Panc1 (cell line): Measurements from ENCODE around the gene FARP1. TPM values are rescaled to one million over a fixed set of nuclear protein-coding genes. Genes with fewer than 3 reads are reported as not detected.

ENCODE experiments used
- ATAC-seq: fragments of 200-7000 bp; cut with Tn5 transposase; 2 replicates; pipeline ENCODE4 v1.9.1; 2020; ENCODE audit warnings: mild to moderate bottlenecking, moderate library complexity
- BruUV-seq: library from RNA; stranded (reverse); fragments of 400-500 nt; replicated peaks from 2 replicates; lab custom pipeline; 2021; lab: Mats Ljungman, UMichigan
- CTCF ChIA-PET: fragments of 300-600 bp; sonication (Branson Sonifier 250); formaldehyde crosslinking; loops from one replicate; lab custom pipeline; 2022; ENCODE audit warnings: antibody characterized with exemption; lab: Charles Lee
- POLR2A ChIA-PET: fragments of 300-600 bp; sonication (Branson Sonifier 250); formaldehyde crosslinking; loops from one replicate; lab custom pipeline; 2022; ENCODE audit warnings: antibody characterized with exemption; lab: Charles Lee
- DNase-seq: peaks from one replicate; pipeline ENCODE4 v3.0.0-alpha.2; 2010; ENCODE audit warnings: low read depth, low spot score
- H3K27ac ChIP-seq: 2 replicates; pipeline ENCODE4 v1.5.1; 2011; ENCODE audit warnings: mild to moderate bottlenecking, low read length, inconsistent platforms
- H3K27me3 ChIP-seq: fragments of 200-500 bp; sonication (Bioruptor generic); 2 replicates; pipeline ENCODE4 v1.6.0; 2014; ENCODE audit warnings: low read length, inconsistent platforms; ENCODE audit not compliant: control insufficient read depth, insufficient read depth
- H3K36me3 ChIP-seq: fragments of 200-500 bp; sonication (Bioruptor generic); 2 replicates; pipeline ENCODE4 v1.5.1; 2014; ENCODE audit warnings: inconsistent platforms, mild to moderate bottlenecking, low read length, moderate library complexity; ENCODE audit not compliant: control insufficient read depth, insufficient read depth
- H3K4me1 ChIP-seq: 2 replicates; pipeline ENCODE4 v1.5.1; 2011; ENCODE audit warnings: inconsistent platforms, mild to moderate bottlenecking, low read length, moderate library complexity; ENCODE audit not compliant: control insufficient read depth, insufficient read depth
- H3K4me3 ChIP-seq, 2 experiments: 2 replicates each; pipeline ENCODE4 v1.5.1; 2011 to 2012; ENCODE audit warnings: low read depth in 2 of 2, low read length in 2 of 2, mild to moderate bottlenecking in 2 of 2, inconsistent platforms in 1 of 2, moderate library complexity in 1 of 2
- H3K9me3 ChIP-seq: fragments of 200-500 bp; sonication (Bioruptor generic); 2 replicates; pipeline ENCODE4 v1.5.1; 2014; ENCODE audit warnings: low read depth, mild to moderate bottlenecking, inconsistent platforms, low read length, moderate library complexity; ENCODE audit not compliant: control insufficient read depth, insufficient read depth
- POLR2AphosphoS5 ChIP-seq: IDR thresholded peaks from 2 replicates; pipeline ENCODE4 v1.6.1; 2012; ENCODE audit warnings: mild to moderate bottlenecking, low read depth, low read length, moderate library complexity
- SIN3A ChIP-seq: IDR thresholded peaks from 2 replicates; pipeline ENCODE4 v1.6.1; 2012; ENCODE audit warnings: low read depth, mild to moderate bottlenecking, low read length, moderate library complexity, borderline replicate concordance; ENCODE audit not compliant: insufficient read depth
- TCF7L2 ChIP-seq: IDR thresholded peaks from 2 replicates; pipeline ENCODE4 v1.6.1; 2011; ENCODE audit warnings: mild to moderate bottlenecking, low read depth, low read length, inconsistent platforms
- in situ Hi-C: cut with HindIII; loops from 2 replicates; pipeline ENCODE4 v1.10.0; 2016; ENCODE audit warnings: low sequenced_read_pairs, low pct_unique_long_range_greater_than_20kb
- intact Hi-C: fragments of 100-400 bp; cut with micrococcal nuclease; formaldehyde crosslinking; loops from one replicate; pipeline ENCODE4 v1.10.0; 2022; ENCODE audit not compliant: unreplicated experiment
- total RNA-seq: library from RNA; stranded (reverse); gene quantifications from one replicate; pipeline ENCODE4 v1.2.1, GENCODE V29; 2021; ENCODE audit not compliant: unreplicated experiment
- TF ChIP-seq, protein P1 (sequence below), 2 experiments: IDR thresholded peaks; 2 replicates each; pipeline ENCODE4 v1.6.1; 2011 to 2012; ENCODE audit warnings: low read depth in 2 of 2, control low read depth in 1 of 2, low read length in 1 of 2, mild to moderate bottlenecking in 1 of 2, moderate library complexity in 1 of 2; ENCODE audit not compliant: insufficient read depth in 1 of 2
- TF ChIP-seq, protein P2 (sequence below): fragments of 450-650 bp; IDR thresholded peaks from 2 replicates; pipeline ENCODE4 v1.5.1; 2017; ENCODE audit warnings: mild to moderate bottlenecking

Gene FARP1
- total RNA-seq, 1 experiment from 2014 or later = 61.9 TPM

DNA sequence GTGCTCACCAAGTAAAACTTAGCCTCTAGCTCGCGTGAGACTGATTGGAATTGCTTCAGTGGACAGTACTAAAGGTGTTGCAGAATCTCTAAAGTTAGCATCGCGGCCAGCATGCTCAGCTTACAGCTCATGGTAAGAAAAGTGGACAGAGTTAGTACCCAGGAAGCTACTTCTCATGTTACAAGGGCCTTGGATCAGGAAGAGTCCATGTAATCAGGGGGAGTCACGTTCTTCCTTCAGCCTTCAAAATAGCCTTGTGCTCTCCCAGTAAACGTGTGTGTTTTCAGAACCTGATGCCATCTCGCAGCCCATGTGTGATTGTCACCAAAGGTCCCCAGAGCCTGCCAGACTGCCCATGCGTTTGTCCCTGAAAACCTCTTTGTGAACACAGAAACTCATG is 230.0 kb downstream of the FARP1 start:
- BruUV-seq = no TSS peak
- Histone ChIP-seq H3K9me3 (no peaks in the 10 kb centered on the region), H3K27ac (no peak overlapping the region), H3K4me1 (no peaks in the 10 kb centered on the region), H3K27me3 (no peaks in the 10 kb centered on the region), H3K36me3 (no peaks in the 10 kb centered on the region), H3K4me3 (no peak overlapping the region)
- ATAC-seq (no peak), DNase-seq (no peak)
- intact Hi-C loops (no loop called here), in situ Hi-C loops (no loop called here)
- TF ChIP-seq POLR2AphosphoS5 (no peak), SIN3A (no peak), TCF7L2 (no peak)
- TF ChIP-seq, protein P1, sequence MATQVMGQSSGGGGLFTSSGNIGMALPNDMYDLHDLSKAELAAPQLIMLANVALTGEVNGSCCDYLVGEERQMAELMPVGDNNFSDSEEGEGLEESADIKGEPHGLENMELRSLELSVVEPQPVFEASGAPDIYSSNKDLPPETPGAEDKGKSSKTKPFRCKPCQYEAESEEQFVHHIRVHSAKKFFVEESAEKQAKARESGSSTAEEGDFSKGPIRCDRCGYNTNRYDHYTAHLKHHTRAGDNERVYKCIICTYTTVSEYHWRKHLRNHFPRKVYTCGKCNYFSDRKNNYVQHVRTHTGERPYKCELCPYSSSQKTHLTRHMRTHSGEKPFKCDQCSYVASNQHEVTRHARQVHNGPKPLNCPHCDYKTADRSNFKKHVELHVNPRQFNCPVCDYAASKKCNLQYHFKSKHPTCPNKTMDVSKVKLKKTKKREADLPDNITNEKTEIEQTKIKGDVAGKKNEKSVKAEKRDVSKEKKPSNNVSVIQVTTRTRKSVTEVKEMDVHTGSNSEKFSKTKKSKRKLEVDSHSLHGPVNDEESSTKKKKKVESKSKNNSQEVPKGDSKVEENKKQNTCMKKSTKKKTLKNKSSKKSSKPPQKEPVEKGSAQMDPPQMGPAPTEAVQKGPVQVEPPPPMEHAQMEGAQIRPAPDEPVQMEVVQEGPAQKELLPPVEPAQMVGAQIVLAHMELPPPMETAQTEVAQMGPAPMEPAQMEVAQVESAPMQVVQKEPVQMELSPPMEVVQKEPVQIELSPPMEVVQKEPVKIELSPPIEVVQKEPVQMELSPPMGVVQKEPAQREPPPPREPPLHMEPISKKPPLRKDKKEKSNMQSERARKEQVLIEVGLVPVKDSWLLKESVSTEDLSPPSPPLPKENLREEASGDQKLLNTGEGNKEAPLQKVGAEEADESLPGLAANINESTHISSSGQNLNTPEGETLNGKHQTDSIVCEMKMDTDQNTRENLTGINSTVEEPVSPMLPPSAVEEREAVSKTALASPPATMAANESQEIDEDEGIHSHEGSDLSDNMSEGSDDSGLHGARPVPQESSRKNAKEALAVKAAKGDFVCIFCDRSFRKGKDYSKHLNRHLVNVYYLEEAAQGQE (IDR thresholded peaks at IDR 0.05; ENCODE audit: insufficient read depth in 1 of 2, low read depth in 2 of 2, low read length in 1 of 2) = no peak
- TF ChIP-seq, protein P2, sequence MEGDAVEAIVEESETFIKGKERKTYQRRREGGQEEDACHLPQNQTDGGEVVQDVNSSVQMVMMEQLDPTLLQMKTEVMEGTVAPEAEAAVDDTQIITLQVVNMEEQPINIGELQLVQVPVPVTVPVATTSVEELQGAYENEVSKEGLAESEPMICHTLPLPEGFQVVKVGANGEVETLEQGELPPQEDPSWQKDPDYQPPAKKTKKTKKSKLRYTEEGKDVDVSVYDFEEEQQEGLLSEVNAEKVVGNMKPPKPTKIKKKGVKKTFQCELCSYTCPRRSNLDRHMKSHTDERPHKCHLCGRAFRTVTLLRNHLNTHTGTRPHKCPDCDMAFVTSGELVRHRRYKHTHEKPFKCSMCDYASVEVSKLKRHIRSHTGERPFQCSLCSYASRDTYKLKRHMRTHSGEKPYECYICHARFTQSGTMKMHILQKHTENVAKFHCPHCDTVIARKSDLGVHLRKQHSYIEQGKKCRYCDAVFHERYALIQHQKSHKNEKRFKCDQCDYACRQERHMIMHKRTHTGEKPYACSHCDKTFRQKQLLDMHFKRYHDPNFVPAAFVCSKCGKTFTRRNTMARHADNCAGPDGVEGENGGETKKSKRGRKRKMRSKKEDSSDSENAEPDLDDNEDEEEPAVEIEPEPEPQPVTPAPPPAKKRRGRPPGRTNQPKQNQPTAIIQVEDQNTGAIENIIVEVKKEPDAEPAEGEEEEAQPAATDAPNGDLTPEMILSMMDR = no peak
- ChIA-PET CTCF (no interaction called here), POLR2A (no interaction called here)

DNA sequence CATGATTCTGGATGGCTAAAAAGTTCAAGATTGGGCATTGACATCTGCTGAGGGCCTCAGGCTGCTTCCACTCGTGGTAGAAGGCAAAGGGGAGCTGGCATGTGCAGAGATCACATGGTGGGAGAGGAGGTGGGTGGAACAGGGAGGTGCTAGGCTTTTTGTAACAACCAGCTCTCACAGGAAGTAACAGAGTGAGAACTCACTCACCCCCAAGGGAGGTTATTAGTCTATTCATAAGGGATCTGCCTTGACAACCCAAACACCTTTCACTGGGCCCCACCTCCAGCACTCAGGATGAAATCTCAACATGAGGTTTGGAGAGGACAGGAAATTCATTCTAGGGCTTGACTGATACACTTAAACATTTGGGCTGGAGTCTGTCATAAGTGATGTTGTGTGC is 231.9 kb downstream of the FARP1 start:
- DNase-seq = no peak
- Histone ChIP-seq H3K4me3 (no peak overlapping the region), H3K4me1 (no peaks in the 10 kb centered on the region), H3K36me3 (no peaks in the 10 kb centered on the region), H3K27ac (no peak overlapping the region), H3K27me3 (no peaks in the 10 kb centered on the region), H3K9me3 (no peaks in the 10 kb centered on the region)
- ATAC-seq = no peak
- intact Hi-C loops = no loop called here
- TF ChIP-seq, protein P1 (IDR thresholded peaks at IDR 0.05; ENCODE audit: insufficient read depth in 1 of 2, low read depth in 2 of 2, low read length in 1 of 2) = no peak
- TF ChIP-seq, protein P2 = no peak
- TF ChIP-seq POLR2AphosphoS5 (no peak), SIN3A (no peak), TCF7L2 (no peak)
- CTCF ChIA-PET = no interaction called here
- no TSS peak for BruUV-seq
- in situ Hi-C loops = no loop called here
- POLR2A ChIA-PET = no interaction called here
